ENCODE results near the gene CES5A.

The CES5A gene

DNA sequence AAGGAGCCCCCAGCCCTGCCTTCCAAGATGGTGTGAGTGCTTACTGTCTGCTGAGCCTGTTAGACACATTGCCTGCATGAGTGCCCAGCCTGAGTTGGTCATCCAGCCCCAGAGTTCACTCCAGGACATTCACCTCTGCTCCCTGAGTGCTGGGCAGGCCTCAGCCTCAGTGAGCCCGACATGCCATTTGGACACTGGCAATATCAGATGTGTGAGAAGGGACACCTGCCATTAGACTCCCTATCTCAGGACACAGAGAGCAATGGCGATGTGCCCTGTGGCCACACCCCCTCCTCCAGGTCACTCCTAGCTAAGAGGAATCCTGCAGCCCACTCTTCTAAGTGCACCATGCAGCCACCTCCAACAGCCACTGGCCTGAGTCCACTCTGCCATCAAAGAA, 34.7 kb upstream of the CES5A start:
- Histone ChIP-seq H3K27me3 (ENCODE audit: insufficient read depth, low read depth) (no peaks in the 10 kb centered on the region), H4K20me1 (ENCODE audit: insufficient read depth) (no peaks in the 10 kb centered on the region), H2AFZ (ENCODE audit: low read depth) (no peak overlapping the region), H3K9ac (no peak overlapping the region), H3K27ac (no peak overlapping the region), H3K4me1 (ENCODE audit: low read depth, poor library complexity, severe bottlenecking) (no peaks in the 10 kb centered on the region), H3K36me3 (ENCODE audit: insufficient read depth) (no peaks in the 10 kb centered on the region), H3K4me3 (IDR thresholded peaks at IDR 0.05; ENCODE audit: insufficient read depth, low read depth, low read length) (no peak overlapping the region), H3K4me2 (no peak overlapping the region), H3K79me2 (ENCODE audit: insufficient read depth, low read depth) (no peaks in the 10 kb centered on the region)
- TF ChIP-seq, protein P1, sequence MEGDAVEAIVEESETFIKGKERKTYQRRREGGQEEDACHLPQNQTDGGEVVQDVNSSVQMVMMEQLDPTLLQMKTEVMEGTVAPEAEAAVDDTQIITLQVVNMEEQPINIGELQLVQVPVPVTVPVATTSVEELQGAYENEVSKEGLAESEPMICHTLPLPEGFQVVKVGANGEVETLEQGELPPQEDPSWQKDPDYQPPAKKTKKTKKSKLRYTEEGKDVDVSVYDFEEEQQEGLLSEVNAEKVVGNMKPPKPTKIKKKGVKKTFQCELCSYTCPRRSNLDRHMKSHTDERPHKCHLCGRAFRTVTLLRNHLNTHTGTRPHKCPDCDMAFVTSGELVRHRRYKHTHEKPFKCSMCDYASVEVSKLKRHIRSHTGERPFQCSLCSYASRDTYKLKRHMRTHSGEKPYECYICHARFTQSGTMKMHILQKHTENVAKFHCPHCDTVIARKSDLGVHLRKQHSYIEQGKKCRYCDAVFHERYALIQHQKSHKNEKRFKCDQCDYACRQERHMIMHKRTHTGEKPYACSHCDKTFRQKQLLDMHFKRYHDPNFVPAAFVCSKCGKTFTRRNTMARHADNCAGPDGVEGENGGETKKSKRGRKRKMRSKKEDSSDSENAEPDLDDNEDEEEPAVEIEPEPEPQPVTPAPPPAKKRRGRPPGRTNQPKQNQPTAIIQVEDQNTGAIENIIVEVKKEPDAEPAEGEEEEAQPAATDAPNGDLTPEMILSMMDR (conservative IDR thresholded peaks at IDR 0.05; ENCODE audit: low read depth, low read length): no peak

DNA sequence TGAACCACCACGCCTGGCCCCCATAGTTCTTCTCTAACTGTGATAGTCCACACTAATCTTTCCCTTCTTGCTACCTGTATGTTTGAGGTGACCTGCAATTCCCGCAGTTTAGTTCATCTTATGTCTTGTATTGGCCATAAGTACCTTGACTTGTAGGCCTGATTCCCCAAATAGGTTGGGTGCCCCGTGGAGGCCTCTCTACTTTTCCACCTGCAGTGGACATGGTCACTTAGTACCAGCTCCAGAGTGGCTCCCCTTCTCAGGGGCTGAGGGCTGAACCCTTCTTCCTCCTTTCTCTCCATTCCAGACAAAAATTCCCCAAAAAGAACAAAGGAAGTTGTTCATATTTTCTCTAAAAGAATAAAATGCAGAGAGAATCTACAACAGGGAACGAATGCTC, 33.5 kb upstream of the CES5A start:
- Histone ChIP-seq H3K27ac (no peak overlapping the region), H3K4me2 (no peak overlapping the region), H3K4me1 (ENCODE audit: low read depth, poor library complexity, severe bottlenecking) (no peaks in the 10 kb centered on the region), H3K79me2 (ENCODE audit: insufficient read depth, low read depth) (no peaks in the 10 kb centered on the region), H3K9ac (no peak overlapping the region), H3K27me3 (ENCODE audit: insufficient read depth, low read depth) (no peaks in the 10 kb centered on the region), H4K20me1 (ENCODE audit: insufficient read depth) (no peaks in the 10 kb centered on the region), H2AFZ (ENCODE audit: low read depth) (no peak overlapping the region), H3K36me3 (ENCODE audit: insufficient read depth) (no peaks in the 10 kb centered on the region), H3K4me3 (IDR thresholded peaks at IDR 0.05; ENCODE audit: insufficient read depth, low read depth, low read length) (no peak overlapping the region)
- TF ChIP-seq, protein P1 (conservative IDR thresholded peaks at IDR 0.05; ENCODE audit: low read depth, low read length): no peak

DNA sequence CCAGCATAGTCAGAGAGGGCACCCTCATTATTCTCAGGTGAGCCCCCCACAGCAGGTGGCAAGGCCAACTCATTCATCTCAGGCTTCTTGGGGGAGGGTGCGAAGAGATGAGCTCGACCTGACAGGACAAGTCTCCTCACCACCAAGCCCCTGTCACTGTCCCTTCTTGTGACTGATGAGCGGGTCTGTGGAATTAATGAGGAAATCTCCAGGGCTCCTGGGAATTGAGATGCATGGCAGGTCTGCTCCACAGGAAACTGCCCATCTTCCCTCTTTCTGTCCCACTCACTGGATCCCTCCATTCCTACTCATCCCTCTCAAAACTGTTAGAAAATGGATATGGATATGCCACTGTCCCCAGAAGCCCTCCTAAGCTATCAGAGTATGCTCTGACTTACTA, 32.5 kb upstream of the CES5A start:
- TF ChIP-seq, protein P1 (conservative IDR thresholded peaks at IDR 0.05; ENCODE audit: low read depth, low read length): no peak

DNA sequence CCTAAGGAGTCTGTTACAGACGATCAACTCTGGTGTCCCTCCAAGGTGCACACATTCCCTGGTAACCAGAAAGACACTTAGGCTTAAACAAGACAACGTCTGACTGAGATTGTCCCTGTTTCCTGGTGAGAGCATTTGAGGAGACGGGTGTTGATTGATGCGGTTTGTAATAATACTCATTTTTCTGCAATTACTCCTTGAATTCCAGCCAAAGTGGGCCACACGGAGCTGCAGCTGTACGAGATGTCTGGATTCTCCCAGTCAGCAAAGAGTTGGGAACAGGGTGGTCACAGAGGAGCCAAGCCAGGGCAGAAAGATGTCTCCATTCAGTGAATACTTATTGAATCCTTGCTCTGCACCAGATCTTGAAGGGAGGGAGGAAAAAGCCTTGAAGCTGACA, 30.9 kb upstream of the CES5A start:
- Histone ChIP-seq H2AFZ (ENCODE audit: low read depth) (no peak overlapping the region), H3K4me1 (ENCODE audit: low read depth, poor library complexity, severe bottlenecking) (no peaks in the 10 kb centered on the region), H4K20me1 (ENCODE audit: insufficient read depth) (no peaks in the 10 kb centered on the region), H3K79me2 (ENCODE audit: insufficient read depth, low read depth) (no peaks in the 10 kb centered on the region), H3K4me3 (IDR thresholded peaks at IDR 0.05; ENCODE audit: insufficient read depth, low read depth, low read length) (no peak overlapping the region), H3K9ac (no peak overlapping the region), H3K36me3 (ENCODE audit: insufficient read depth) (no peaks in the 10 kb centered on the region), H3K27ac (no peak overlapping the region), H3K27me3 (ENCODE audit: insufficient read depth, low read depth) (no peaks in the 10 kb centered on the region), H3K4me2 (no peak overlapping the region)
- TF ChIP-seq, protein P1 (conservative IDR thresholded peaks at IDR 0.05; ENCODE audit: low read depth, low read length): no peak

More for the DNA sequence above, 32.5 kb upstream of the CES5A start:
- Histone ChIP-seq H2AFZ (ENCODE audit: low read depth) (no peak overlapping the region), H3K36me3 (ENCODE audit: insufficient read depth) (no peaks in the 10 kb centered on the region), H4K20me1 (ENCODE audit: insufficient read depth) (no peaks in the 10 kb centered on the region), H3K27me3 (ENCODE audit: insufficient read depth, low read depth) (no peaks in the 10 kb centered on the region), H3K4me2 (no peak overlapping the region), H3K4me3 (IDR thresholded peaks at IDR 0.05; ENCODE audit: insufficient read depth, low read depth, low read length) (no peak overlapping the region), H3K4me1 (ENCODE audit: low read depth, poor library complexity, severe bottlenecking) (no peaks in the 10 kb centered on the region), H3K79me2 (ENCODE audit: insufficient read depth, low read depth) (no peaks in the 10 kb centered on the region), H3K9ac (no peak overlapping the region), H3K27ac (no peak overlapping the region)
